K562 (cell line): Measurements from ENCODE around the gene HSD17B1. TPM values are rescaled to one million over a fixed set of nuclear protein-coding genes. Genes with fewer than 3 reads are reported as not detected.

Experiments used
- BMI1 ChIP-seq: fragments of 150-350 bp; IDR thresholded peaks from 2 replicates; pipeline ENCODE4 v1.6.1; 2014; ENCODE audit warnings: low read length
- CGGBP1 ChIP-seq: fragments of 250-450 bp; sonication (Bioruptor Pico); IDR thresholded peaks from 2 replicates; pipeline ENCODE4 v1.9.0; 2021; ENCODE audit warnings: mild to moderate bottlenecking
- E4F1 ChIP-seq: fragments of 250-450 bp; sonication (Bioruptor Pico); IDR thresholded peaks from 2 replicates; pipeline ENCODE4 v1.5.0; 2021; ENCODE audit warnings: mild to moderate bottlenecking, borderline replicate concordance
- ELF1 ChIP-seq: fragments of 200-800 bp; sonication (Bioruptor generic); IDR thresholded peaks from 2 replicates; pipeline ENCODE4 v1.6.1; 2016; ENCODE audit warnings: missing genetic modification characterization, missing compliant biosample characterization
- KHSRP ChIP-seq: fragments of 450-650 bp; IDR thresholded peaks from 2 replicates; pipeline ENCODE4 v1.6.1; 2017
- L3MBTL2 ChIP-seq: fragments of 450-650 bp; IDR thresholded peaks from 2 replicates; pipeline ENCODE4 v1.6.1; 2016; ENCODE audit warnings: mild to moderate bottlenecking, moderate library complexity
- MAZ ChIP-seq, 2 experiments: fragments of 450-650 bp in 1 of 2; sonication (generic) in 1 of 2; formaldehyde crosslinking; IDR thresholded peaks in 1 of 2; conservative IDR thresholded peaks in 1 of 2; 2 replicates each; pipeline versions ENCODE4 v1.4.0 to v1.5.0; 2020; ENCODE audit warnings: mild to moderate bottlenecking in 1 of 2, missing genetic modification reagents in 1 of 2
- NFE2L1 ChIP-seq: fragments of 450-650 bp; IDR thresholded peaks from 2 replicates; pipeline ENCODE4 v1.6.1; 2016; ENCODE audit warnings: missing genetic modification characterization, low read depth, mild to moderate bottlenecking, missing compliant biosample characterization, moderate library complexity, borderline replicate concordance
- OTX1 ChIP-seq: fragments of 450-650 bp; formaldehyde crosslinking; IDR thresholded peaks from 2 replicates; pipeline ENCODE4 v1.4.0; 2022; ENCODE audit warnings: mild to moderate bottlenecking
- PATZ1 ChIP-seq: fragments of 250-450 bp; sonication (Bioruptor Pico); IDR thresholded peaks from 2 replicates; pipeline ENCODE4 v1.5.0; 2020; ENCODE audit warnings: mild to moderate bottlenecking, borderline replicate concordance
- POLR2G ChIP-seq: fragments of 200-400 bp; formaldehyde crosslinking; IDR thresholded peaks from 2 replicates; pipeline ENCODE4 v1.6.1; 2017; ENCODE audit warnings: low read depth, mild to moderate bottlenecking, antibody characterized with exemption, low read length, moderate library complexity
- RBM17 ChIP-seq: fragments of 200-400 bp; formaldehyde crosslinking; IDR thresholded peaks from 2 replicates; pipeline ENCODE4 v1.6.1; 2017; ENCODE audit warnings: low read depth, mild to moderate bottlenecking, low read length, borderline replicate concordance
- SIN3A ChIP-seq, 2 experiments: fragments of 150-350 bp in 1 of 2; IDR thresholded peaks; 2 replicates each; pipeline ENCODE4 v1.6.1; 2011 to 2016; ENCODE audit warnings: borderline replicate concordance in 2 of 2, low read depth in 2 of 2, low read length in 2 of 2, mild to moderate bottlenecking in 2 of 2, moderate library complexity in 2 of 2; ENCODE audit not compliant: control insufficient read depth in 1 of 2
- SMAD2 ChIP-seq: fragments of 150-350 bp; IDR thresholded peaks from 2 replicates; pipeline ENCODE4 v1.6.1; 2014; ENCODE audit warnings: low read depth, mild to moderate bottlenecking, low read length
- SMARCA5 ChIP-seq: fragments of 450-650 bp; IDR thresholded peaks from 2 replicates; pipeline ENCODE4 v1.6.1; 2016
- ZBTB33 ChIP-seq: sonication (generic); formaldehyde crosslinking; IDR thresholded peaks from 2 replicates; pipeline ENCODE4 v1.8.1; 2023; ENCODE audit warnings: mild to moderate bottlenecking, missing genetic modification reagents
- ZBTB43 ChIP-seq: sonication (generic); formaldehyde crosslinking; IDR thresholded peaks from 2 replicates; pipeline ENCODE4 v1.8.0; 2023; ENCODE audit warnings: mild to moderate bottlenecking, missing genetic modification reagents
- ZNF507 ChIP-seq: conservative IDR thresholded peaks from 2 replicates; pipeline ENCODE4 v1.6.1; 2017; ENCODE audit warnings: missing genetic modification characterization, missing compliant biosample characterization
- polyA plus RNA-seq, 8 experiments: library from polyadenylated mRNA; depleted of rRNA in 4 of 8; stranded (reverse) in 5 of 8; unstranded in 3 of 8; fragments of >200 nt; fragmentation: Nextera tagmentation in 2 of 8; fragmentation: Illumina TruSeq in 1 of 8; extraction: Ambion mirVana in 2 of 8; extraction: Trizol in 1 of 8; gene quantifications; 2 replicates each; pipeline versions ENCODE4 v1.2.1 to v1.2.3, GENCODE V29; 2011 to 2014; ENCODE audit warnings: inconsistent platforms in 1 of 8, missing spikeins in 1 of 8
- total RNA-seq, 7 experiments: library from RNA; depleted of rRNA in 6 of 7; stranded (reverse); fragments of >200 nt in 6 of 7; fragmentation: Illumina TruSeq in 2 of 7; extraction: Trizol in 2 of 7; gene quantifications; 2 replicates each; pipeline versions ENCODE4 v1.2.1 to v1.2.3, GENCODE V29; 2011 to 2021; ENCODE audit warnings: low replicate concordance in 1 of 7

The HSD17B1 gene
- total and polyA plus RNA-seq, 9 of the 15 experiments (the other 6 are each of a cell fraction or from before 2014, with no cell fraction given): 0.55 to 21.1 (median 3.6) TPM

GRCh38 chr17:42566883-42567573, 14.3 kb downstream of the HSD17B1 start, which contains the start of gene MLX (continued):
- TF ChIP-seq ZBTB43 (CRISPR knock-in tag) (no peak), NFE2L1 (tag) (no peak), RBM17 (no peak), POLR2G (peak; percentile 90), ELF1 (tag) (peak; percentile 77), PATZ1 (CRISPR knock-in tag) (no peak), BMI1 (no peak), OTX1 (CRISPR knock-in tag) (no peak), KHSRP (no peak), ZNF507 (tag) (no peak), E4F1 (no peak), L3MBTL2 (0 out of 2 replicates have a peak, but pooled peaks have one; percentile 77), SMAD2 (no peak), SMARCA5 (0 out of 2 replicates have a peak, but pooled peaks have one; percentile 12), CGGBP1 (CRISPR knock-in tag) (no peak), ZBTB33 (CRISPR knock-in tag) (no peak; the same call in 1 of the 2 replicates), MAZ (CRISPR knock-in tag; conservative IDR thresholded peaks at IDR 0.05 in 1 of 2, IDR thresholded peaks at IDR 0.05 in 1 of 2) (0 out of 4 replicates have a peak, but pooled peaks of 1 of the 2 experiments have one; percentile 44), SIN3A (IDR thresholded peaks at IDR 0.05; ENCODE audit: borderline replicate concordance in 2 of 2, control insufficient read depth in 1 of 2, low read depth in 2 of 2, low read length in 2 of 2) (peak in 1 of 2 experiments; percentile 66; a peak in 3 of 4 replicates)
